ENCODE data around the gene ODAM.
"Not testable (repeated sequence)": the region's sequence is repeated elsewhere in the genome, so short reads cannot be mapped to it uniquely, and the experiment has no call there.

ODAM gene, protein sequence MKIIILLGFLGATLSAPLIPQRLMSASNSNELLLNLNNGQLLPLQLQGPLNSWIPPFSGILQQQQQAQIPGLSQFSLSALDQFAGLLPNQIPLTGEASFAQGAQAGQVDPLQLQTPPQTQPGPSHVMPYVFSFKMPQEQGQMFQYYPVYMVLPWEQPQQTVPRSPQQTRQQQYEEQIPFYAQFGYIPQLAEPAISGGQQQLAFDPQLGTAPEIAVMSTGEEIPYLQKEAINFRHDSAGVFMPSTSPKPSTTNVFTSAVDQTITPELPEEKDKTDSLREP

DNA sequence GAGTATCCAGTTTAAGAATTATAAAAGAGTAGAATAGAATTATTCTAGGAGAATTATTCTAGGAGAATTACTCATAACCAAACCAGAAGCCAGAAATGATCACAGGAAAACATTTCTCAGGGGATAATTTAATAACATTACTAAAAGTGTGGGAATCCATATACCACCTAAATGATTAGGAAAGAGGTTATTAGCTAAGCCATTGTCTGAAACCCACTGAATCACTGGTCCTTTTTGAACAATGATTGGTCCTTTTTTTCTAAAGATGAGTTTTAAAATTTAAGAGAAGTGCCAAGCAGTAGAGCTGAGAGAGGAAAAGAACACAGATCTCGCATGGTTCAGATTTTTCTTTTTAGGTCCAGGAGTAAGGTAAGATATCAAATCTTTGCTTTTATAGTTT is at the start of gene ODAM:
Gene ODAM (plus strand): TSS at position 301 of the 400 bp plus-strand sequence. CDS start 819 bp downstream, outside the sequence.
- no peak for DNase-seq (ENCODE audit: low read depth in 2 of 2)

DNA sequence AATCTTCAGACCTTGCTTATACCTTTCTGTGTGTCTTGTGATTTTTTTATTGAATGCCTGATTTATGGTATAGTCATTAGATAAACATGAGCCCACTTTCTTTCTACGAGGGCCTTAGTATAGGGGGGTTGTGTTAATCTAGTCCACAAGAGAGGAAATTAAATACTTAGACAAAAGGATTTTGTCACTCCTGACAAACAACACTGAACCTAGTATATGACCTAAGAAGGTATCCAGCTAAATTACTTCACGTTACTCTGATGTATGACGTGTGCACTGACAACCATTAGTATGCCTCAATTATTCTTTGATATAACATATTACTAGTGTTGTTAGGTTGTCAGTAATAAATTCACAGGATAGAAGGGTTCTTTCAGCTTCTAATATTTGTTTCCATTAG is 44.3 kb upstream of the ODAM start:
- no peak for DNase-seq (ENCODE audit: low read depth in 2 of 2)

DNA sequence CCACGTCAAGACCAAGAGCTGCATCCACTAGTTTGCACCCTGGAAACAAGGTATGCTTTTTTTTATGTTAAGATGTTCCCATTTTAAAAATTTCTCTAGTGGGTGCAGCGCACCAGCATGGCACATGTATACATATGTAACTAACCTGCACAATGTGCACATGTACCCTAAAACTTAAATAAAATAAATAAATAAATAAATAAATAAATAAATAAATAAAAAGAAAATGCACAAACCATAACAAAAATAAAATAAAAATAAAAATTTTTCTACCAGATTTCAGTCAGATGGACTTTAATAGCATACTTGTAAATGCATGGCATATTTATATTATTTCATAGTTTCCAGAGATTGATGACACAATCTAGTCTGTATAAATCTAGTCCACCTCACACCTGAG is 43.4 kb upstream of the ODAM start:
- no peak for DNase-seq (ENCODE audit: low read depth in 2 of 2)

DNA sequence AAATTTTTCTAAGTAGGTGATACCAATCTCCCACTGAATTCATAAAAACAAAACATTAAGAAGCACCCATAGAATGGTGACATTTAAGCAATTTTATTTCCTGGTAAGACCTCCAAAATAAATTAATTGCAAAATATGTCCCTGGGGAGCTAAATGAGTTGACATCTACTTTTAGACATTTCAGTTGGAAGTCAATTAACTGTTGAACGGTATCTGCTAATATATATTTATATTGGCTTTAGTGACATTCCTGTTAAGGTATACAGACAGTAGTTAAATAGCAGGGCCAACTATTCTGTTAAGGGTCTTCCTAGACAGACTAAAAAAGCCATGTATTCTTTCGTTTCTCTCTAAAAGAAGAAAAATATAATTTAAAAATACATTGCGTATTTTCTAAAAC is 41.6 kb upstream of the ODAM start, which contains the start of gene PRR27:
Gene PRR27 (plus strand): TSS at position 301 of the 400 bp plus-strand sequence. CDS start 139 bp downstream, outside the sequence.
- DNase-seq (ENCODE audit: low read depth in 2 of 2), result no peak

DNA sequence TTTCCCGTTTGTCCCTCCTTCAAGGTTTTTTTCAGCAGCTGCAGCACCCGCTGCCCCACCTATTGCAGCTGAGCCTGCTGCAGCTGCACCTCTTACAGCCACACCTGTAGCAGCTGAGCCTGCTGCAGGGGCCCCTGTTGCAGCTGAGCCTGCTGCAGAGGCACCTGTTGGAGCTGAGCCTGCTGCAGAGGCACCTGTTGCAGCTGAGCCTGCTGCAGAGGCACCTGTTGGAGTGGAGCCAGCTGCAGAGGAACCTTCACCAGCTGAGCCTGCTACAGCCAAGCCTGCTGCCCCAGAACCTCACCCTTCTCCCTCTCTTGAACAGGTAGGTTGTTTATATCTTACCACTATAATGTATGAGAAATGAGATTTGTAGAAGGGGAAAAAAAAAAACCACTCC is 36.9 kb upstream of the ODAM start:
- DNase-seq (ENCODE audit: low read depth in 2 of 2), result no peak

DNA sequence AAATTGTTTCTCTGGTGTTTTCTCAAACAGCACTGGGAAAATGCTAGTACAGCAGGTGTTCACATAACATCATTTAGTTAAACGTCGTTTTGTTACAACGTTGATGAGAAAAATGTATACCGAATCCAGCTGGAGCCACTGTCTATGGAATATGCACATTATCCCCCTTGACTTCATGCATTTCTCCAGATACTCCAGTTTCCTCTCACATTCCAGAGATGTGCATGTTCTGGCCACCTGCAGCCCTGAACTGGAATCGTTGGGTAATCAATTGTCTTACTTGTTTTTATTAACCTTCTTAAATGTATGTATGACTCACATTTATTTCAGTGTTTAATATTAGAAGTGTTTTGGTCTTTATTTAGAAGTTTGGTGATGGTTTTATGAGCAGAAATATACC is 18.4 kb upstream of the ODAM start:
- DNase-seq (ENCODE audit: low read depth in 2 of 2), result no peak

DNA sequence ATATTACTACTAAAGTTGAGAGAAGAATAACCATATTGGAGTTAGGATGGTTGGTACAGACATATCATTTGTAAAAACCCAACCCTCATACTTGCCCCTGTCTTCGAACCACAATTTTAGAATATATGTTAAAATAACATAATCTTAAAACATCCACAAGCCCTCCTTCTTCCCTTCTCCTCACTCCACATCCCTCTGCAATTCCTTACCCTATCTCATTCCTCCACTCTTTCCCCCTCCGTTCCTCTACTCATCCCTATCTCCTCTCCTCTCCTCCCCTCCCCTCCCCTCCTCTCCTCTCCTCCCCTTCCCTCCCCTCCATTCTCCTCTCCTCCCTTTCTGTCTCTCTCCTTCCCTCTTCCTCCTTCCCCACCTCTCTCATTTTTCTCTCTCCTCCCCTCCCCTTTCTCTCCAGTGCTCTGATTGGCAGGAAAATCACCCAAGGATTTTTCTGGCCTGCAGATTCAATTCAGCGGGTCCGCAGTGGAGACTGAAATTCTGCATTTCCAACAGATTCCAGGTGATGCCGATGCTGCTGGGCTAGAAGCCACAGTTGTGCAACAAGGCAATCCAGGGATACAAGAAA is 17.4 kb upstream of the ODAM start:
- DNase-seq (ENCODE audit: low read depth in 2 of 2), result no peak

DNA sequence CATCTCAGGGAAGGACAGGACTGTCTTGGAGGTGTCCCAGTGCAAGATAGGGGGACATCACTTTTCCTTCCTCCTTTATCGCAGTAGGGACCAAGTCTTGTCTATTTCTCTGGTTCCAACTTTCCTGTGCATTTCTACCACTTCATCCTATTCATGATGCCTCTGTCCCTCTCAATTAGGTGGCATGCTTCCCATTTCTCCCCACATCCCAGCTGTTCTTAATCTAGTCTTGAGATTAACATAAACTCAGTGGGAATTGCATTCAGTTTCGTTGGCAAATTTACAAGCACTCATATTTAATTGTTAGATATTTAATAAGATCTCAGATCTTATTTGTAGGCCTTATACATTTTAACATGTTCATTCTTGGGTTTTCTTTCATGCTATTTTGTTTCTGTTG is 15.7 kb upstream of the ODAM start:
- DNase-seq (ENCODE audit: low read depth in 2 of 2), result no peak

DNA sequence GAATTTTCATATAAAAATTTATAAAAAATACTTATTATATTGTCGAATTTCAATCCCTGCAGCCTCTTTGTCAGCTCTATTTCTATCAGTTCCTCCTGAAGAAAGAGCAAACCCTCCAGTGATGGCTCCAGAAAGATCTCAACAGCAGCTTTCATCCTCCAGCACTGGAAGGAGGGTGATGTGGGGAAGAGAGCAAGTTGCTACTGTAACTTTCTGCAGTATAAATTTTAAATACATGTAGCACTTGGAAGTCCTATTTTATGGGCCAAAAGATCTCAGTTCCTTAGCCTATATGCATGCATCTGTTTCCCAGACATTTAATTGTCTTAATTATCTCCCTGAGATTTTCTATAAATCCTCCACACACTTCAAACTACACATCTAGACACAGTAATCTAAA is 13.7 kb upstream of the ODAM start:
- DNase-seq (ENCODE audit: low read depth in 2 of 2), result no peak

DNA sequence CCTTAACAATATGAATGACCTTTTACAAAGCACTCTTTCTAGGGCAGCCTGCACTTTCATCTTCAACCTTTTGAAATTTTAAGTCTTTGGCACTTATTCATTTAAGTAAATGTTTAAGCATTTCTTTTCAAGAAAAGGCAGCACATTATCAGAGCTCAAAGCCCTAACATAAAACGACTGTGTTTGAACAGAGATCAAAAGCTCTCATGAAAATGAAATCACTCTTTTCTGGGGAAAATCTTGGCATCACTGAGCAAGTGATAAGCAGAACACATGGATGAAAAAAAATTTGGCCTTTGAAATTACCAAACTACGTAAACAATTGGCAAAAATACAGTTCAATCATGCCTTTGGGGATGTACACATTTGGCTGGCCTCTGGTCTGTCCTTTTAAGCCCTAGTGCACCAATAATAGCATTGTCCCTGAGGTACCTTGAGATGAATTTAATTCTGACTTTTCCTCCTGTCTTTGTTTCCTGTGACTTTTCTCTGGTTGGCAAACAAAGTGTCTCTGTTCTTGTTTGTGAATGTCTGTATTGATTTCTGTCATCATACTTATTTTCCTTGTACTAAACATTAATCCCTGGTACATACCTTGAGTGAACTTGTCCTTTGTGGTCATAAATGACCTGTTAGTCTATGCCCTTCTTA is 12.9 kb upstream of the ODAM start:
- DNase-seq (ENCODE audit: low read depth in 2 of 2), result no peak

DNA sequence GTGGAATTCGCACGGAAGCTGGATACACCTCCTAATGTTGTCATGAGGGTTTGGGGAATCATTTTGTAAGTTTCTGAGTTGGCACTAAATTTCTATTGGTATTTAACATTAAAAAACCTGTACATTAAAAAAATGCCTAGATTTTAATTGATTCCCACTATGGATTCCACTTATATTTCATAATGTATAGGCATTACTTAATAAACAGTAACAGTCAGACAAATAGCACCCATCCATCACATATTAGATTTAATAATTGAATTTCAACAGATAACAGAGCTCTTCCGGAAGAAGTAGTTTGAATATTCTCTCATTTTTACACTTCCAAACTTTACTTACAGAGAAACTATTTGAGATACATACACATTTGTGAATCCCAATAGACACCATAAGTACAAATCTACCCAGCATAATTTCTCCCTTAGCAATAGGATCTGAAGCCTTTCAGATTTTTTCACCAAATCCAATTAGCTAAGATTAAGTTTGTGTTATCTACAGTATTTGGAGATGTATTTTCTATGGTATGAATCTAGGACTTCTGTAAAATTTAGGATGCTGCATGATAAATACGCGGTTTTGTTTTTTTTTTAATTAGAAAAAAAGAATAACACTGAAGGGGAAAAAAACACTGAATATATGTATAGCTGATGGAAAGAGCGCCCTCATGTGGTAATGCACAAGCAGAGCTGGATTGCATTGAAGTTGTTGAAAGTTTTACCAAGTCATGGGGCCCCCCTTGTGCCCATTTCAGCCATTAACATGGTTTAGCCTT is 12.2 kb upstream of the ODAM start:
- no peak for DNase-seq (ENCODE audit: low read depth in 2 of 2)

DNA sequence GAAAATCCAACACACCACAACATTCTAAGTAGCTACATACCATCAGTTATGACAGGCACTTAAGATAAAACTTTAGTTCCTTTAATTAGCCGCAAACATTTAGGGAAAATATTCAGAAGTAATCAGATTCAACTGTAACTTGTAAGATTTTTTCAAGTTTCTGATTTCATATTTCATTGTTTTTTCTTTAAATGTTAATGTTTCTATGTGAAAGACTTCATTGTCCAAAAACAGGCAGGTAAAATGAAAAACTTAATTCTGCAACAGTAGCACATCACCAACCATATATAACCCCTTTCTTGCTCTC is 11.6 kb upstream of the ODAM start:
- DNase-seq (ENCODE audit: low read depth in 2 of 2), result no peak

DNA sequence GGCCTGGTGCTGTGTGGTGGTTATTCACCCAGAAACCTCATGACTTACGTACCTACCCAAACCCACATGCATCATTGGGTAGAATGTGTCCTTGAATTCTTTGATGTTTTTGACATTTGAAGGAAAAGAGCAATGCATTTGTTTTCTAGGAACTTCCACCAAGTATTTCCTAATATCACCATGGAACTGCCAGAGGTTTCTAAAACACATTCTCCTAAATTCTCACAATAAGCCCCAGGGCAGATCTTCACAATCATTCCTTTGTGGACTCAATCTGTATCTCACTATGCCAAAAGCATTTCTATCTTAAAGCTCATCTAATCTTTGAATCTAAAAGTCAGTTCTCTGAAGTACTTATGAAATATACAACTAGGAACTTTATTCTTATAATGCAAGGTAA is 8.3 kb upstream of the ODAM start:
- no peak for DNase-seq (ENCODE audit: low read depth in 2 of 2)

DNA sequence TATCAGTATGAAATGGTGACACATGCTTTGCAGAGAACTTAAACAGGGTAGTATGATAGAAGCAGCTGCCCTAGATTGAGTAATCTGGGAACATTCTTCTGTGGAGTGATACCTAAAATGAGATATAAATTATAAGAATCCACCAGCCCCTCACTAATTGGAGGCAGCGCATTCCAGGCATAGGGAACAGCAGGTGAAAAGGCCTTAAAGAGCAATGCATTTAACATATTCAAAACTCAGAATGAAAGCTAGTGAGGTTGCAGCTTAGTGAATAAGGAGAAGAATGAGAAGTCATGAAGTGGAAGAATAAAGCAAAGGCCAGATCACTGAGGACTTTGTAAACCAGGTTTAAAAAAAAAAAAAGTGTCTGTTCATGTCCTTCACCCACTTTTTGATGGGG is 4.9 kb upstream of the ODAM start:
- no peak for DNase-seq (ENCODE audit: low read depth in 2 of 2)

DNA sequence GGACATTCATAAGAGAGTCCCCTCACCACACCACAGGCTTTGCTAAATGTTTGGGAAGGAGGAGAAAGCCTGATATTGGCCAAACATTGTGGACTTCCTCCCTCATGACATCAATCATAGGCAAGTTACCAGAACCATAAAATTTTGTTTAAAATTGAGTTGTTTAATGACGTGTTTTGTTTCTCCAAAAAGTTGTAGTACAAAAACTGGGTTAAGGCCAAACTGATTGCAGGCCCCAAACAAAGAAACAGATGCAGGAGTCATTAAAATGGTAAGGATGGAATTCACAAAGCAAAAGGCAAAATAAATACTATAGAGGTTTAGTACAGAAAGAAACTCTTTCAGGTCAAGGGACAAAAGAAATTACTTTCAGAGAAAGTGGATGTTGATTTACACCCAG is 3.9 kb upstream of the ODAM start:
- no peak for DNase-seq (ENCODE audit: low read depth in 2 of 2)

DNA sequence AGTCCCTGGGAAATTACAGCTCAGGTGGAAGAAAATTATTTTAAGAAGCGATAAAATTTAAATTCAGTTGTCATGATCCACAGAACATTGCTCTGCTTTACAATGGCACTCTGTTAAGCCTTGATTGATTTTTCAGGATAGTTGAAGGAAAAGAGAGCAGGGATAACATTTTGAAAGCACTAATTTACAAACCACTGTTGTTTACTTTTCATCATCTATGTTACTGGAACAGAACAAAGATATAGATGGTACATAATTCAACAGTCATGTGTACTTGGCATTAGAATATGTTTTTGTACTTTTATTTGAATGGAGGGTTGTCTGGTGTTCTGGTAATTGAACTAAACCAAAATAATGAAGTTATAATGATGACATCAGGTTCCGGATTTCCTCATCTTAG is 2.6 kb upstream of the ODAM start:
- no peak for DNase-seq (ENCODE audit: low read depth in 2 of 2)

DNA sequence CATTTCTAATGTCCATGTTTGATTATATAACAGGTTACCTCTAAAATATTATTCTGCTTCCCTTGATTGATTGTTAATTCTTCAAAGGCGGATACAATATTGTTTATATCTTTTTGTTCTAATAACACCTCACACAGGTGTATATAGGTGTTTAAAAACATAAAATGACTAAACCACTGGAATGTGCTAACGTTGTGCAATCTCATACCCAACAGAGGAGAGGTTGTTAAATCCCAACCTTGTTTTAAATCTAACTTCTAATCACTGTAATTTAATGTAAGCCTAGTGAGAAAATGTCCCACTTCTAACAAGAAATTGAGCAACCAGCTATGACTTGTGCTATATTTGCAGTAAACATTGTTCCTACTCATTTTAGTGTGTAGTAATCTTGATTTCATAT is 1.3 kb downstream of the ODAM start:
- DNase-seq (ENCODE audit: low read depth in 2 of 2), result no peak

DNA sequence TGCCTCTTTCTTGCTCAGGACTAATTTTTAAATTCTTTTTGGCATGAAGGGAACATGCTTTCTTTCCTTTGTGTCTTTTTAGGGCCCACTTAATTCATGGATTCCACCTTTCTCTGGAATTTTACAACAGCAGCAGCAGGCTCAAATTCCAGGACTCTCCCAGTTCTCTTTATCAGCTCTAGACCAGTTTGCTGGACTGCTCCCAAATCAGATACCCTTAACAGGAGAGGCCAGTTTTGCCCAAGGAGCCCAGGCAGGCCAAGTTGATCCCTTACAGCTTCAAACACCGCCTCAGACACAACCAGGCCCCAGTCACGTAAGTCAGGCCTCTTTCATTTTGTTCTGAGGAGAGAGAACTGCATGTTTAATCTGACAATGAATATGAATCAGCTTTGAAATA is 2.3 kb downstream of the ODAM start:
- DNase-seq (ENCODE audit: low read depth in 2 of 2), result no peak

DNA sequence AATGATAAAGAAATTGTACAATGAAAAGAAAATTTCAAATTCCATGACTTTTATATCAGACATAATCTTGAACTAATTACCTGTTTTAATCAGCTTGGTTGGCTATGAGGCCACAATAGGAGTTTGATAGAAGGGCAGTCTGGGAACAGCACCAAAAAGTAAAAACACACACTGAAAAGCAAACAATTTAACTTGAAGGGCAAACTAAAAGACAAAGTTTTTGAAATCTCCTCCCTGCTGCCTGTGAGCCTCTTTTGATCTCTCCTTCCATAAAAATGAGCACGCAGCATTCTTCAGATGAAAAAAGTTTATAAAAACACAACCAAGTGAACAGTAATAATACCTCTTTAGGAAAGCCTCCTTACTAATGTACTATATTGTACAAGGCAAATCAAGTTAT is 8.1 kb downstream of the ODAM start:
- DNase-seq (ENCODE audit: low read depth in 2 of 2), result no peak

DNA sequence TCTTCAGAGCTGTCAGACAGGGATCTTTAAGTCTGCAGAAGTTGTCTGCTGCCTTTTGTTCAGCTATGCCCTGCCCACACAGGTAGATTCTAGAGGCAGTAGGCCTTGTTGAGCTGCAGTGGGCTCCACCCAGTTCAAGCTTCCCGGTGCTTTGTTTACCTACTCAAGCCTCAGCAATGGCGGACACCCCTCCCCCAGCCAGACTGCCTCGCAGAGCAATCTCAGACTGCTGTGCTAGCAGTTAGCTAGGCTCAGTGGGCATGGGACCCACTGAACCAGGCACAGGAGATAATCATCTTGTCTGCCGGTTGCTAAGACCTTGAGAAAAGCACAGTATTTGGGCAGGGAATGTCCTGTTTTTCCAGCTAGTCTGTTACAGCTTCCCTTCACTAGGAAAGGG is 17.2 kb downstream of the ODAM start:
- DNase-seq (ENCODE audit: low read depth in 2 of 2), result not testable (repeated sequence)

DNA sequence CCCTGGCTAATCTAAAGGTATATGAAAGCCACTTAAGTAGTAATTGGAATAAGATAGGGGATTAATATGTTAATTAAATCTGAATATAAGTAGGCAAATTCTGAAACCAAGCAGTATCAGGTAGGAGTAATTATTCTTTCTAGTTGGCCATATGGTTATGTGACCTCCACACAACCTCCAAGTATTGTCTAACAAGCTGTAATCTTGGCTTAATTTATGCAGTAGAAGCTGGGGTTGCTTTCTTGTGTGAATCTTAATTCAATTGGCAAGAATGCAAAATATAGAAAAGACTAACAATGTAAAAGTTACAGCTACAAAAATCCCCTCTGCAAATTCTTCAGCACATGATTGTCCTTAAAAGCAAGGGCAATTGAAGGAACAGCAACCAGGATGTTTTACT is 20.6 kb downstream of the ODAM start:
- not testable (repeated sequence) for DNase-seq (ENCODE audit: low read depth in 2 of 2)

DNA sequence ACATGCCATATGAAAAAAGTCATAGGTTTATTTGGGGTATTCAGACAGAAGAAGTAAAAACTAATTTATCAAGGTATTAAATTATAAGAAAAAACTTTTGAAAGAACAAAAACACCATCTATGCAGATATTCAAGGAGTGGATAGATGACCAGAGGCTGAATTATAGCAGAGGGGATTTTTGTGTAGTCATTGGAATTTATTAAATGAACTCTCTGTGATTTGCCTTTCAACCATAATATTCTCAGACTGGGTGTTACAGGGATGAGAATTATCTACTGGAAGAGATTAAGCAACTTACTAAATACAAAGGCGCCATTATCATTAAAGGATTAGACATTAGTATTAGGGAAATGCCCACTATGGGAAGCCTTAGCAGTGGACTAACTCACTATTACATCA is 21.0 kb downstream of the ODAM start:
- DNase-seq (ENCODE audit: low read depth in 2 of 2), result not testable (repeated sequence)

DNA sequence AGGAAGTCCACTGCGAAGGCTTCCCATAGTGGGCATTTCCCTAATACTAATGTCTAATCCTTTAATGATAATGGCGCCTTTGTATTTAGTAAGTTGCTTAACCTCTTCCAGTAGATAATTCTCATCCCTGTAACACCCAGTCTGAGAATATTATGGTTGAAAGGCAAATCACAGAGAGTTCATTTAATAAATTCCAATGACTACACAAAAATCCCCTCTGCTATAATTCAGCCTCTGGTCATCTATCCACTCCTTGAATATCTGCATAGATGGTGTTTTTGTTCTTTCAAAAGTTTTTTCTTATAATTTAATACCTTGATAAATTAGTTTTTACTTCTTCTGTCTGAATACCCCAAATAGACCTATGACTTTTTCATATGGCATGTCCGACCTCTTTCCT is 25.9 kb downstream of the ODAM start:
- not testable (repeated sequence) for DNase-seq (ENCODE audit: low read depth in 2 of 2)
